Endothelial cell of umbilical vein (primary cell): ENCODE results near the gene TECPR2. TPM values are rescaled to one million over a fixed set of nuclear protein-coding genes. Genes with fewer than 3 reads are reported as not detected.

Experiments
- BruUV-seq: library from RNA; stranded (reverse); fragments of 400-500 nt; replicated peaks from 2 replicates; lab custom pipeline; 2021; lab: Mats Ljungman, UMichigan
- CTCF ChIA-PET: fragments of 300-600, 350-600 bp; sonication (Branson Sonifier 250); formaldehyde crosslinking; loops from one replicate; lab custom pipeline; 2021; ENCODE audit warnings: antibody characterized with exemption, inconsistent platforms; lab: Charles Lee
- POLR2A ChIA-PET: fragments of 300-600, 350-600 bp; sonication (Branson Sonifier 250); formaldehyde crosslinking; loops from one replicate; lab custom pipeline; 2021; ENCODE audit warnings: antibody characterized with exemption, inconsistent platforms; lab: Charles Lee
- DNase-seq: peaks from one replicate; pipeline ENCODE4 v3.0.0-alpha.2; 2011; ENCODE audit warnings: low read depth, low spot score
- FAIRE-seq: peaks from 2 replicates; lab custom pipeline; 2011; peaks lifted over from hg19 to GRCh38; lab: Jason Lieb, UNC
- H2AFZ ChIP-seq: 2 replicates; pipeline ENCODE4 v1.6.0; 2012; ENCODE audit warnings: low read depth, low read length, control low read depth, inconsistent platforms
- H3K27ac ChIP-seq: 2 replicates; pipeline ENCODE4 v1.5.1; 2011; ENCODE audit warnings: low read depth, mild to moderate bottlenecking, control low read depth, low read length, moderate library complexity; ENCODE audit not compliant: insufficient read depth
- H3K27me3 ChIP-seq, 2 experiments: 2 replicates each; pipeline versions ENCODE4 v1.6.0 to v1.6.1; 2011; ENCODE audit warnings: low read length in 2 of 2, mixed read lengths in 1 of 2; ENCODE audit not compliant: control insufficient read depth in 2 of 2, insufficient read depth in 2 of 2
- H3K36me3 ChIP-seq, 2 experiments: 2 replicates in 1 of 2; 3 replicates in 1 of 2; pipeline ENCODE4 v1.5.1; 2011; ENCODE audit warnings: low read length in 2 of 2, mild to moderate bottlenecking in 1 of 2, moderate library complexity in 1 of 2; ENCODE audit not compliant: control insufficient read depth in 2 of 2, insufficient read depth in 2 of 2; ENCODE audit errors: extremely low read depth in 1 of 2
- H3K4me1 ChIP-seq: 3 replicates; pipeline ENCODE4 v1.5.1; 2011; ENCODE audit warnings: mild to moderate bottlenecking, low read length; ENCODE audit not compliant: control insufficient read depth, insufficient read depth; ENCODE audit errors: extremely low read depth
- H3K4me2 ChIP-seq: 2 replicates; pipeline ENCODE4 v1.6.1; 2011; ENCODE audit warnings: low read length, control low read depth, mixed read lengths; ENCODE audit not compliant: insufficient read depth
- H3K4me3 ChIP-seq, 3 experiments: fragments of 200-600 bp in 1 of 3; sonication (generic), shearing (Covaris generic) in 1 of 3; replicated peaks in 1 of 3; 2 replicates each; pipeline ENCODE4 v1.5.1; 2011 to 2016; ENCODE audit warnings: control low read depth in 3 of 3, low read length in 3 of 3, mild to moderate bottlenecking in 2 of 3, inconsistent platforms in 1 of 3, low read depth in 1 of 3, moderate library complexity in 1 of 3; ENCODE audit not compliant: insufficient read depth in 1 of 3
- H3K79me2 ChIP-seq: 2 replicates; pipeline ENCODE4 v1.6.0; 2012; ENCODE audit warnings: low read length, inconsistent platforms; ENCODE audit not compliant: control insufficient read depth, insufficient read depth
- H3K9ac ChIP-seq: replicated peaks from 2 replicates; pipeline ENCODE3; 2011; ENCODE audit warnings: low read length, control low read depth; ENCODE audit not compliant: insufficient read depth; ENCODE audit errors: extremely low read depth
- H3K9me1 ChIP-seq: replicated peaks from 3 replicates; pipeline ENCODE4 v1.6.0; 2011; ENCODE audit warnings: mild to moderate bottlenecking, low read length; ENCODE audit not compliant: control insufficient read depth, insufficient read depth; ENCODE audit errors: extremely low read depth
- H3K9me3 ChIP-seq: replicated peaks from 2 replicates; pipeline ENCODE4 v1.5.1; 2012; ENCODE audit warnings: low read length, inconsistent platforms; ENCODE audit not compliant: control insufficient read depth, insufficient read depth
- H4K20me1 ChIP-seq: replicated peaks from 2 replicates; pipeline ENCODE3; 2011; ENCODE audit warnings: mild to moderate bottlenecking, low read length; ENCODE audit not compliant: control insufficient read depth, insufficient read depth; ENCODE audit errors: extremely low read depth
- CTCF ChIP-seq, 2 donors: IDR thresholded peaks; 1 replicate in 1 of 2; 2 replicates in 1 of 2; pipeline ENCODE4 v1.5.1; 2011; ENCODE audit warnings: low read length in 2 of 2, mild to moderate bottlenecking in 2 of 2, moderate library complexity in 2 of 2, control low read depth in 1 of 2, inconsistent platforms in 1 of 2, low read depth in 1 of 2; ENCODE audit not compliant: insufficient read depth in 1 of 2; ENCODE audit errors: extremely low read depth in 1 of 2
- EZH2 ChIP-seq: IDR thresholded peaks from 2 replicates; pipeline ENCODE4 v1.6.1; 2012; ENCODE audit warnings: borderline replicate concordance, low read depth, mild to moderate bottlenecking, moderate library complexity, low read length, inconsistent platforms; ENCODE audit not compliant: severe bottlenecking
- FOS ChIP-seq: IDR thresholded peaks from 2 replicates; pipeline ENCODE4 v1.6.1; 2011; ENCODE audit warnings: mild to moderate bottlenecking, low read length, moderate library complexity, borderline replicate concordance; ENCODE audit not compliant: insufficient read depth
- GATA2 ChIP-seq: IDR thresholded peaks from 2 replicates; pipeline ENCODE4 v1.7.0; 2011; ENCODE audit warnings: low read depth, mild to moderate bottlenecking, moderate library complexity, mixed read lengths, low read length; ENCODE audit not compliant: insufficient read length, insufficient read depth
- JUN ChIP-seq: IDR thresholded peaks from 2 replicates; pipeline ENCODE4 v1.6.1; 2011; ENCODE audit warnings: borderline replicate concordance, low read depth; ENCODE audit not compliant: insufficient read length, insufficient read depth
- MAX ChIP-seq: IDR thresholded peaks from 2 replicates; pipeline ENCODE4 v1.6.1; 2011; ENCODE audit not compliant: insufficient read depth, insufficient read length
- MYC ChIP-seq: IDR thresholded peaks from one replicate; pipeline ENCODE4 v1.6.1; 2011; ENCODE audit warnings: mild to moderate bottlenecking, low read depth, low read length
- POLR2A ChIP-seq: IDR thresholded peaks from 2 replicates; pipeline ENCODE4 v1.6.1; 2012; ENCODE audit warnings: low read depth, mild to moderate bottlenecking, control low read depth, low read length
- POLR2AphosphoS5 ChIP-seq: IDR thresholded peaks from 2 replicates; pipeline ENCODE4 v1.6.1; 2012; ENCODE audit warnings: low read depth, mild to moderate bottlenecking, control low read depth, low read length, moderate library complexity; ENCODE audit not compliant: insufficient read depth
- dilution Hi-C: fragments of 300-500 bp; cut with MboI; formaldehyde crosslinking; loops from one replicate; pipeline ENCODE4 v1.15.0; 2019; ENCODE audit warnings: low sequenced_read_pairs; ENCODE audit not compliant: extremely low pct_ligation_motif_present
- intact Hi-C: fragments of 100-400 bp; cut with micrococcal nuclease; formaldehyde crosslinking; loops from one replicate; pipeline ENCODE4 v1.10.0; 2022
- polyA plus RNA-seq, 4 experiments: library from polyadenylated mRNA; depleted of rRNA in 3 of 4; stranded (reverse) in 3 of 4; unstranded in 1 of 4; fragments of >200 nt; gene quantifications; 2 replicates each; pipeline versions ENCODE4 v1.2.1 to v1.2.3, GENCODE V29; 2011 to 2012; ENCODE audit warnings: missing spikeins in 1 of 4
- total RNA-seq: library from RNA; stranded (reverse); gene quantifications from 2 replicates; pipeline ENCODE4 v1.2.3, GENCODE V29; 2021

TECPR2 gene
- total and polyA plus RNA-seq, 2 donors (not counting 3 experiments of a cell fraction or from before 2014, with no cell fraction given) = 8.9 to 21.5 TPM

GRCh38 chr14:102390064-102390855, 27.5 kb downstream of the TECPR2 start:
- Histone ChIP-seq H3K27me3 (no peaks in the 10 kb centered on the region), H3K4me3 (no peak overlapping the region), H3K36me3 (no peaks in the 10 kb centered on the region), H3K9ac (peak overlapping the region; percentile 29), H3K4me2 (peak overlapping the region; percentile 12), H3K4me1 (peaks cover 13% of the 10 kb centered on the region), H2AFZ (peak overlapping the region; percentile 14), H3K9me1 (no peaks in the 10 kb centered on the region), H4K20me1 (no peaks in the 10 kb centered on the region), H3K9me3 (no peaks in the 10 kb centered on the region), H3K27ac (peak overlapping the region; percentile 47), H3K79me2 (no peaks in the 10 kb centered on the region)
- POLR2A ChIA-PET = no interaction called here
- BruUV-seq = TSS peak; percentile 52
- intact Hi-C loops = no loop called here
- peak; percentile 52 for FAIRE-seq
- CTCF ChIA-PET = interaction anchor here (1.1 to 2.0 kb wide), 3 partner anchors 9 to 48 kb away, joined by 3 to 6 read pairs (median 4); no protein-coding TSS in a partner anchor
- TF ChIP-seq MAX = no peak
- TF ChIP-seq JUN = peak; percentile 9
- TF ChIP-seq FOS = peak; percentile 33
- dilution Hi-C loops = no loop called here
- peak; percentile 83 for DNase-seq

GRCh38 chr14:102392506-102392905, 29.8 kb downstream of the TECPR2 start:
- no peak overlapping the region for H3K4me2 ChIP-seq
- dilution Hi-C loops = no loop called here
- no peak for FAIRE-seq

More at GRCh38 chr14:102392506-102392905, 29.8 kb downstream of the TECPR2 start:
- H3K9me3 ChIP-seq = no peaks in the 10 kb centered on the region
- H3K27ac ChIP-seq = no peak overlapping the region
- no peaks in the 10 kb centered on the region for H3K79me2 ChIP-seq
- H3K4me3 ChIP-seq = no peak overlapping the region
- DNase-seq = no peak
- no TSS peak for BruUV-seq
- peaks cover 13% of the 10 kb centered on the region for H3K4me1 ChIP-seq
- no peaks in the 10 kb centered on the region for H3K27me3 ChIP-seq
- no peaks in the 10 kb centered on the region for H3K36me3 ChIP-seq
- H4K20me1 ChIP-seq = no peaks in the 10 kb centered on the region
- no peak overlapping the region for H3K9ac ChIP-seq
- no peak for TF ChIP-seq EZH2
- no peak for TF ChIP-seq POLR2A
- no peak for TF ChIP-seq FOS
- TF ChIP-seq MAX = no peak
- TF ChIP-seq CTCF (IDR thresholded peaks at IDR 0.05; ENCODE audit: extremely low read depth in 1 of 2, insufficient read depth in 1 of 2, low read depth in 1 of 2, low read length in 2 of 2) = no peak
- TF ChIP-seq POLR2AphosphoS5 = no peak
- TF ChIP-seq GATA2 = no peak
- no peak for TF ChIP-seq JUN
- TF ChIP-seq MYC = no peak
- intact Hi-C loops = no loop called here
- ChIA-PET CTCF (interaction anchor here (0.6 kb wide), 1 partner anchor 52 kb away, joined by 3 read pairs; no protein-coding TSS in a partner anchor), POLR2A (no interaction called here)
- H3K9me1 ChIP-seq = no peaks in the 10 kb centered on the region
- H2AFZ ChIP-seq = no peak overlapping the region
